GM12878 (cell line): ENCODE measurements around the gene RBM19. TPM values are rescaled to one million over a fixed set of nuclear protein-coding genes. Genes with fewer than 3 reads are reported as not detected.

Experiments used
- ATF7 ChIP-seq: fragments of 450-650 bp; IDR thresholded peaks from 2 replicates; pipeline ENCODE4 v1.6.1; 2016; ENCODE audit warnings: low read depth, mild to moderate bottlenecking
- BCL11A ChIP-seq: IDR thresholded peaks from 2 replicates; pipeline ENCODE4 v1.6.1; 2011; ENCODE audit warnings: low read depth, low read length
- CEBPZ ChIP-seq: fragments of 150-350 bp; IDR thresholded peaks from 2 replicates; pipeline ENCODE4 v1.6.1; 2016; ENCODE audit warnings: low read depth, low read length
- CHD2 ChIP-seq: IDR thresholded peaks from 2 replicates; pipeline ENCODE4 v1.6.1; 2011; ENCODE audit warnings: low read depth, low read length, improper control_type of control experiment, borderline replicate concordance
- TCF3 ChIP-seq: IDR thresholded peaks from 2 replicates; pipeline ENCODE4 v1.6.1; 2012; ENCODE audit warnings: low read depth, mild to moderate bottlenecking, low read length, borderline replicate concordance; ENCODE audit not compliant: insufficient read depth
- ZBTB33 ChIP-seq: fragments of 450-650 bp; IDR thresholded peaks from 2 replicates; pipeline ENCODE4 v1.6.1; 2017; ENCODE audit warnings: mild to moderate bottlenecking
- ZNF384 ChIP-seq: IDR thresholded peaks from 2 replicates; pipeline ENCODE4 v1.6.1; 2012; ENCODE audit warnings: low read depth, mild to moderate bottlenecking, low read length, improper control_type of control experiment, borderline replicate concordance
- polyA plus RNA-seq, 11 experiments: library from polyadenylated mRNA; depleted of rRNA in 4 of 11; unstranded in 6 of 11; stranded (reverse) in 5 of 11; fragments of >200 nt; fragmentation: Nextera tagmentation in 4 of 11; fragmentation: Illumina TruSeq in 1 of 11; extraction: Ambion mirVana in 4 of 11; extraction: Trizol in 1 of 11; gene quantifications; 1 replicate in 1 of 11; 2 replicates in 10 of 11; pipeline versions ENCODE4 v1.2.1 to v1.2.3, GENCODE V29; 2011 to 2016; ENCODE audit warnings: inconsistent platforms in 2 of 11, missing spikeins in 2 of 11, low read depth in 1 of 11
- total RNA-seq, 4 experiments: library from RNA; depleted of rRNA in 3 of 4; stranded (reverse); fragments of >200 nt in 3 of 4; fragmentation: Illumina TruSeq in 1 of 4; extraction: Trizol in 1 of 4; gene quantifications; 2 replicates each; pipeline versions ENCODE4 v1.2.1 to v1.2.3, GENCODE V29; 2013 to 2021

The RBM19 gene
- total and polyA plus RNA-seq, 10 of the 15 experiments (the other 5 are each of a cell fraction or from before 2014, with no cell fraction given): 4.2 to 42.9 (median 28.4) TPM

- no peak for TF ChIP-seq CEBPZ
- TF ChIP-seq ZNF384: no peak
- TF ChIP-seq CHD2: no peak
- no peak for TF ChIP-seq BCL11A
- TF ChIP-seq ATF7: no peak
- TF ChIP-seq ZBTB33: no peak
- no peak for TF ChIP-seq TCF3
Measured at GRCh38 chr12:113880988-113881962, 84.8 kb downstream of the RBM19 start (continued).
